Measurements from ENCODE around the gene PHACTR1.

The PHACTR1 gene

DNA sequence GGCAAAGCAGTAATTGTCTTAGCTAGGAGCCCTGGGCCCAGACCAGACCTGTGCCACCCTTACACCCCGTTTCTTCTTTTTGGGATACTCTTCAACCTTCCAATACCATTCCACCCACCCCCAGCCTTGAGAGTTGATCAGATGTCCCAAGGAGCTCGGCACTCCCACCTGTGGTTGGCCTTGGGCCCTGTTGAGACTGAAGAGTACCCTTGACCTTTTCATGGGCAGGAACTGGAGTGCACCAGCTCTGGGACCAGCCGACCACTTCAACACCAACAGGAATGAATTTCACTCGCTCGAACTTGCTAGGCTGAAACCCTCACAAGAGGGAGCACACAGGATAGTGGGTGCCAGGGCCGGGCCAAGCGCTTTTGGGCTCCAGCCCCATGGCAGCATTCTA, 273.6 kb downstream of the PHACTR1 start:
- DNase-seq (ENCODE audit: low read depth in 2 of 2): no peak

DNA sequence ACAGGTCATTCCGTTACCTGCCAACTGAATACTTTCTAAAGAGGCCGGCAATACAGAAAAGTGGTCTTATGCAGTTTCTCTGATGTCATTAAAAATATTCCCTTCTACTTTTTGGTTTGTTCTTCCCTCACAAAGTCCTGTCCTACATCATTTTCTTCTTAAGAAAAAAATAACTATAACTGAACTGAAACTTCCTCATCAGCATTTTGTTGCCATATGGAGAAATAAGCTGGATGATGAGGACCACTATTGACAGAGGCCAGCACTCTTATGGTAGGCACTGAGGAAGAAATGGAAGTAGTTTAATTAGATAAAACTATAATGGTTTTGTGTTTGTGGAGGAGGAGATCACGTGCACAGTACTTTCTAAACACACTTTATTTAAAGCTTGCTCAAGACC, 274.9 kb downstream of the PHACTR1 start:
- no peak for DNase-seq (ENCODE audit: low read depth in 2 of 2)

- DNase-seq (ENCODE audit: low read depth in 2 of 2): no peak
These were observed 276.2 kb downstream of the PHACTR1 start for GRCh38 chr6:12992770-12993169.

- DNase-seq (ENCODE audit: low read depth in 2 of 2): no peak
These were observed 276.8 kb downstream of the PHACTR1 start for GRCh38 chr6:12993283-12993898.

GRCh38 chr6:12995419-12995818, 278.9 kb downstream of the PHACTR1 start:
- no peak for DNase-seq (ENCODE audit: low read depth in 2 of 2)

- DNase-seq (ENCODE audit: low read depth in 2 of 2): no peak
These were observed 284.0 kb downstream of the PHACTR1 start for GRCh38 chr6:13000537-13000936.

DNA sequence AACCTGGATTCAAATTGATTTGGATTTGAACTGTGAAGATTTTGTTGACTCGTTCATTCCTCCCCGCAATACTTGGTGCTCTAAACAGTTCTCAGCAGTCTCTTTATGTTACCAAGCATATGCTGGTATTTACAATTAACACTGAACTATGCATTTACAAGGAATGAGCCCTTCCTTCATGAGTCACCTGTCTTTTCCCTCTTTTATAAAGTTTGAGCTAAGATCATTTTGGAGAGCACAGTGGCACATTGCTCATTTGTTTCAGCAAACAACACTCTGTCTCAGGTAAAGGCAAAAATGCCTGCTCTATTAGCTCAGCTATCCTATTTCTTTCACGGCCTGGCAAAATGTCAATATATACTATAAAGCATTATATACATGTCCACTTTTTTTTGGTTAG, 285.4 kb downstream of the PHACTR1 start:
- no peak for DNase-seq (ENCODE audit: low read depth in 2 of 2)

DNA sequence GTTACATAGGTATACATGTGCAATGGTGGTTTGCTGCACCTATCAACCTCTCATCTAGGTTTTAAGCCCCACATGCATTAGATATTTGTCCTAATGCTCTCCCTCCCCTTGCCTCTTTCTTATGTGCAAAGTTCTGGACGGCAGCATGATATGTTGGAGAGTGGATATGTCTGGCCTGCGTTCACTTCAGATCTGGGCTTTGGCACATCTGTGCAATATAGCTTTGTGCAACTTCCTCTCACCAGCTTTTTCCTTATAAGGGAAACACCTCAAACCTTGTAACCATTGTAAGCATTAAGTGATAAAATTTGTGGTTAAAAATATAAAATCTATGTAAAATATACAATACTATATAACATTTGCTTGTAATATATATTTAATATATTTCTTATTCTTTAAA, 288.0 kb downstream of the PHACTR1 start:
- no peak for DNase-seq (ENCODE audit: low read depth in 2 of 2)

DNA sequence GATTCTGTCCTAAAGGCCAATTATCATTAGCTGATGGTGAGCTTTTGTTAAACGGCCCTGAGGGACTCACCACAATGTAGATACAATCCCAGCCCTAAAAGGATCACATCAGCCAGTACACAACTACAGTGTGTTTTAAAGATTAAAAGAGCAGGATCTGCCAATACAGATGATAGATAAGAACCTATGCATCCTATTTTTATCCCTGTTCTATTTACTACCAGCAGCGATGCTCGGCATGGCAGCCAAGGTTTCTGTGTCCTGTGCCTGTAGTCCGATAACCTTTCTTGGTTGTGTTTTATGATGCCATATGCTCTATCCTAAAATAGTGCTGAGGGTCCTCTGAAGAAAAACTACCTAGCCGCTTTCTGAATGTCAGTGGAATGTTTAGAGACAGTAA, 289.4 kb downstream of the PHACTR1 start:
- no peak for DNase-seq (ENCODE audit: low read depth in 2 of 2)

- DNase-seq (ENCODE audit: low read depth in 2 of 2): no peak
These were observed 290.2 kb downstream of the PHACTR1 start for GRCh38 chr6:13006578-13007300.

DNA sequence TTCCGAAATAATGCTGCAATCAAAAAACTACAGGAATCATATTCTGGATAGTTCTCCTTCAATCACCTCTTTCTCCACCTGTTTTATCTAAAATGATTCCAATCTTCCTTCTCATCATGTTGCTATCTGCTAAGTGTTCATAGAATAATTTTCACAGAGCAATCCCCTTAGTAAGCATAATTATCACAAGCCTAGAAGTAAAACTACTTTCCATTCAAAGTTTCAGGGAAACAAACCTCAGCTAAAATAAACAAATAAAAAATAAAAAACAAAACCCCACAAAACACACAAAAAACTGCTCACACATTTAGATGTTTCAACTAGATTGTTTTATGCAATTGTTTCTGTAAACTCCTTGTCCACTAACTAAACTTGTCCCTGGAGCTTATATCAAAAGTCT, 291.2 kb downstream of the PHACTR1 start:
- DNase-seq (ENCODE audit: low read depth in 2 of 2): no peak

DNA sequence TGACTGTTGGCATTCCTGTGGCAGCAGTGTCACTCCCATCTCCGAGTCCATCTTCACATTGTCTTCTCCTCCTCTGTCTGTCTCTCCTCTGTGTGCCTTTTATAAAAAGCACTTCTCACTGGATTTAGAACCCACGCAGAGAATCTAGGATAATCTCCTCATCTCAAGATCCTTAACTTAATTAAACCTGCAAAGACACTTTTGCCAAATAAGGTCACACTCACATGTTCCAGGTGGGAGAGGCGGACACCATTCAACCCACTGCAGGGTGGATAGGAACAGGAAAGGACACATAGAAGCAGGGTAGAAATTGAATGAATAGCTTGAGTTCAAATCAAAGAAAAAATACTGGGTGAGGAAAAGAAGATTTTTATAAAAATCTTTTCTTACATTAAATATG, 292.5 kb downstream of the PHACTR1 start:
- no peak for DNase-seq (ENCODE audit: low read depth in 2 of 2)

GRCh38 chr6:13009461-13009860, 292.9 kb downstream of the PHACTR1 start:
- no peak for DNase-seq (ENCODE audit: low read depth in 2 of 2)

GRCh38 chr6:13011612-13012146, 295.1 kb downstream of the PHACTR1 start:
- no peak for DNase-seq (ENCODE audit: low read depth in 2 of 2)

DNA sequence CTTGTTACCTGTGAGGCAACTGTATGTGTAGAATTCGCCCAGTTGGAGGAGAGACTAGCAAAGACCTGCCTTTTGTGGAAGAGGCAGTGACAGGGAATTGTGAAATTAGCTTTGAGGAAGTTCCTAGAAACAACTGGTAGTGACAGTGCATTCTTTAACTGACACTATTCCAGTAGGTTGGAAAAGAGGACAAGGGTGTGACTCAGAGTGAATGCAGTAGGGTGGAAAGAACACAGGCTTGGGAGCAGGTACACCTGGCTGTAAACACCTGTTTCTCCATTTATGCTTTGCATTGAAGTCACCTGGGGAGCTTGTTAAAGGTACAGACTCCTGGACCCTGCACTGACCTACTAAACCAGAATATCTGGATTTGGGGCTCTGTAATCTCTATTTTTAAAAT, 295.7 kb downstream of the PHACTR1 start:
- DNase-seq (ENCODE audit: low read depth in 2 of 2): no peak

DNA sequence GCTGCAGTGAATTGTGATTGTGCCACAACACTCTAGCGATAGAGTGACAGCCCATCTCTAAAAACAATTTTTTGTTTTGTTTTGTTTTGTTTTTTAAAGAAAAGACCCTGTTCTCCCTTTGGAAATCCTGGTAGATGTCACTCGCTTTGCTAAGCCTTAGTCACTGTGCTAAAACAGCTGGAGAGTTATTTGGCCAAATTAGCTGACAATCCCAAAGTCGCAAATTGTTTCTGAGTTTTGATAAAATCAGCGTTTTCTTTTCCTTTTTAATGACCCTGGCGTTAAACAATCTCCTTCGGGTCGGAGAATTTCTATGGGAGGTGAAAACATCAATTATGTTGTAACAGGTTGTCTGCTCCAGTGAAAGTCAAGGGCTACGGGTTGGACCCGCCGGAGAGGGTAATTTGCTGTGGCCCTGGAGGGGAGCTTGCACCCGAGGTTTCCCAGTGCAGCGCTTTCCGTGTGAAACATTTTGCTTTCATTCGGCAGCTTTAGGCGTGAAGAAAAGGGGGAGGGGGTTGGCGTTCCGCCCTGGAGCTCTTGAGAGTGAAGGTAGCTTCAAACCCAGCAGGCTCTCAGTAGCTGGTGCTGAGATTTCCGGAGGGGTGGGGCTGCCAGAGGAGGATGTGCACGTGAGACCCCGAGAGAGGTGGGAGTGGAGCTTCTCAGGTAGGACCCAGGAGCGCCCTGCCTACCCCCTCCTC, 296.6 kb downstream of the PHACTR1 start:
- DNase-seq (ENCODE audit: low read depth in 2 of 2): no peak

DNA sequence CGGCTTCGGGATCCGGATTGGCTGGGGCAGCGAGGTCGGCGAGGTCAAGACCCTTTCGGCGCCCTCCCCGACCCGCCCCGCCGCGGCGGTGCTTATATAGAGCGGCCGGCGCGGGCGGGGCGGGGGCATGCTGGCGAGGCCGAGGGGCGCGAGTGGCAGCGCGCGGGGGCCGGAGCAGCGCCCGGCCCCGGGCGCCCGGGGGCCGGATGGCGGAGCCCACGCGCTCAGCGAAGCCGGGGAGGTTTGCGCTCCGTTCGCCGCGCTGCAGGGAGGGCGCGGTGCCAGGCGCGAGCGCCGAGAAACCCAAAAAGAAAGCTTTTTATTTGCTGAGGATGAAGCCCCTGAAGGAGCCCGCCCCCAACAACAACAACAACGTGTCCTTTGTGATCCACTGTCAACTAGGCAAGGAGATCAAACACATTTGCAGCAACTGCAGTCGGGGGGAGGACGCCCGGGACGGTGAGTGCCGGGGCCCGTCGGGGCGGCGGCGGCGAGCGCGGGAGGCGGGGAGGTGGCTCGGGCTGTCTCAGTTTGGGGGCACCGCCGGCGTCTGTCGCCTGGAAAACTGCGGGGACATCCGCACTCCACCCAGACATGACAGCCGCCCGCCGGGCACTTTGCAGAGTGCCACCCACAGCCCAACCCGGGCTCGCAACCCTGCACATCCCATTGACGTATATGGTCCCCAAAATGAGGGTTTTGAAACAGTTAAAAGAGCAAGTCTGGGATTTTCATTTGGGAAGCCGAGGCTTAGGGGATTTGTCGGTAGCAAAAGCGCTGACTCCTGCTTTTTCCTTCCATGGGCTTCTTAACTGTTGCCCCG, 297.3 kb downstream of the PHACTR1 start:
- DNase-seq (ENCODE audit: low read depth in 2 of 2): no peak

GRCh38 chr6:13014504-13015378, 298.2 kb downstream of the PHACTR1 start:
- DNase-seq (ENCODE audit: low read depth in 2 of 2): no peak

GRCh38 chr6:13015379-13015681, 298.8 kb downstream of the PHACTR1 start:
- no peak for DNase-seq (ENCODE audit: low read depth in 2 of 2)

DNA sequence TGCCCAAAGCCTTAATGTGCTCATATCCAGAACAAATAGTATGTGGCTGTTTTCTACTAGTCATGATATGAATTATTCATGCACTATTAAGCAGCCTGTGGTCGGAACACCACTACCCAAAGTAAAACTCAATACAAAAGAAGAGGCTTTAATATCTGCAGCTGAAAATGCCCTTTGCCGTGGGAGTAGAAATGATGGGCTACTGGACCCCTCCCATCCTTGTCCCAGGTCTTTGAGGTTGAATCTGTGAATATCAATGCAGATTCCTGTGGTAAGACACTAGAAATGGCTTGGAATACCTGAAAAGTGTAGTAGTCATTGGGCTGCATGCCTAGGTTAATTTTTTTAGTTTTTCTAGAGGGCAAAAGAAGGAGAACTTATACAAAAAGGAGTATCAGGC, 308.0 kb downstream of the PHACTR1 start:
- no peak for DNase-seq (ENCODE audit: low read depth in 2 of 2)

DNA sequence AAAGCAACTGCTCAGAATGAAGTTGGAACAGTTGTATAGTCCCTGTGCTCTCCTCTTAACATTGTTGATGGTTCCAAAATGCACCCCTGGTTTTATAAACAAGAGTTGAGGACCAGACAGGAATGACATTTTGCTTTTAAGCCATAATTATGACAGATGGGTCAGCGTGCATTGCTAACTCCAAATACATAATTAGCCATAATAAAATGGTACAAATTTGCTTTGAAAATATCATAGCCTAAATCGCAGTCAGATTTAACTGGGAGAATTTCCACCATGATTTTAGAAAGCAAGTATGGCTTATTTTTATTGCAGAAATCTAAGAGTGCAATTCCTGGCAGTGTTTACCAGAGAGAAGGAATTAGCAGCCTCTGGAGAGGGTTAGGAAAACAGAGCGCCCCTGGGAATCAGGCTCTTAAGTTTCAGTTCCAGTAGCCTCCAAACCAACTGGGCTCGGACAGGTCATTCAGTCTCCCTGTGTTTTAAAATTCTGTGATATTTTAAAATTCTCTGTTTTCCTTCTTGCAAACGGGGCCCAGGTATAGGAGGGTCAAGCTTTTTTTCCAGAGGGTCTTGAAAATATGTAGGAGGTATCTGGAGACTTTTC, 309.4 kb downstream of the PHACTR1 start:
- no peak for DNase-seq (ENCODE audit: low read depth in 2 of 2)
